SK-N-SH (cell line): ENCODE measurements around the gene TRMT44.

ENCODE experiments used
- CHD2 ChIP-seq: fragments of 150-350 bp; IDR thresholded peaks from 2 replicates; pipeline ENCODE4 v1.6.1; 2018; ENCODE audit warnings: low read length; ENCODE audit not compliant: partially characterized antibody
- ELF1 ChIP-seq: IDR thresholded peaks from 2 replicates; pipeline ENCODE4 v1.4.0; 2012
- EP300 ChIP-seq, 2 experiments: IDR thresholded peaks; 2 replicates each; pipeline versions ENCODE4 v1.4.0 to v1.6.1; 2012; ENCODE audit warnings: borderline replicate concordance in 1 of 2, low read depth in 1 of 2, low read length in 1 of 2
- EZH2phosphoT487 ChIP-seq: fragments of 200-600 bp; sonication (generic); IDR thresholded peaks from 2 replicates; pipeline ENCODE4 v1.6.1; 2017; ENCODE audit warnings: low read depth, mixed run types, mild to moderate bottlenecking, antibody characterized with exemption, moderate library complexity, borderline replicate concordance
- JUND ChIP-seq: IDR thresholded peaks from 2 replicates; pipeline ENCODE4 v1.4.0; 2012
- POLR2AphosphoS5 ChIP-seq: IDR thresholded peaks from 2 replicates; pipeline ENCODE4 v1.6.1; 2012; ENCODE audit warnings: low read depth, low read length
- RAD21 ChIP-seq: IDR thresholded peaks from 2 replicates; pipeline ENCODE4 v1.6.1; 2012; ENCODE audit warnings: mild to moderate bottlenecking, low read length
- RCOR1 ChIP-seq: fragments of 150-350 bp; IDR thresholded peaks from 2 replicates; pipeline ENCODE4 v1.6.1; 2017; ENCODE audit warnings: antibody characterized with exemption, low read length
- TAF1 ChIP-seq: IDR thresholded peaks from 2 replicates; pipeline ENCODE4 v1.6.1; 2012; ENCODE audit warnings: low read depth, mild to moderate bottlenecking, low read length, moderate library complexity, borderline replicate concordance
- YY1 ChIP-seq: IDR thresholded peaks from 2 replicates; pipeline ENCODE4 v1.4.0; 2012; ENCODE audit warnings: low read depth, mild to moderate bottlenecking
- TF ChIP-seq, protein P1 (sequence below): fragments of 200-600 bp; sonication (generic); IDR thresholded peaks from 2 replicates; pipeline ENCODE4 v1.6.1; 2017; ENCODE audit warnings: antibody characterized with exemption, mild to moderate bottlenecking, moderate library complexity
- TF ChIP-seq, protein P2 (sequence below): IDR thresholded peaks from 2 replicates; pipeline ENCODE4 v1.4.0; 2012; ENCODE audit warnings: low read depth
- TF ChIP-seq, protein P3 (sequence below): IDR thresholded peaks from 2 replicates; pipeline ENCODE4 v1.6.1; 2012; ENCODE audit warnings: mild to moderate bottlenecking, low read depth, low read length, moderate library complexity
- TF ChIP-seq, protein P4 (sequence below): fragments of 150-350 bp; IDR thresholded peaks from 2 replicates; pipeline ENCODE4 v1.6.1; 2016; ENCODE audit warnings: mild to moderate bottlenecking, low read depth, low read length

DNA sequence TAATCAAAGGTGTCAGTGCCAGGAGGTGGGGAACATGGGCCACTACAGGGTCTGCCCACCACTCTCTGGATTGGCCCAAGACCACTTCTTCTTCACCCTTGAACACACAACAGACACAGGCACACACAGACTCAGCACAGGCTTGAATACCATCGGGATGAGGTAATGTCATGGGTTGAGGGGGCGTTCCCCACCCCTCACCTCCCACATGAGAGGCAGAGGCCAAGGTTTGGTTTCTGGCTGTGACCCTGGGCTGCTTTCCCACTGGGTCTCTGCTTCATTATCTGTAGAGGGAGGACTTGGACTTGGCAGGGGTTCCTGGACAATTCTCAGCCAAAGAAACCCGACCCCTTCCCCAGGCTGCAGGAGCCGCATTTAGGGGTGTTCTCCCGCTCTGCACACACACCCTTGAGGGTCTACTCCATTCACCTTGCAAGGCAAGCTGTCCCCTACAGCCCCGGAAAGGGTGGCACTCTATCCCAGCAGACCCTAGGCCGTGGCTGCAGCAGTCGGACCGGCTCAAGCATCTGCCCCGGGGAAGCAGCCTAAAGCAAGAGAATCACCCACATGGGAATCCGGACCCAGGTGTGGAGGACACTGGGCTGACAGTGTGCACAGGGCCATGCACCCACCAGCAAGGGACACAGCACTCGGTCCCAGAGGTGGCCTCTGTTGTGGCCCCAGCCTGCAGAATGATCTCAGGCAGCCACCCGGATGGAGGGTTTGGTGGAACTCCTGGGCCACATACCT is 62.4 kb downstream of the TRMT44 start:
- TF ChIP-seq, protein P1, sequence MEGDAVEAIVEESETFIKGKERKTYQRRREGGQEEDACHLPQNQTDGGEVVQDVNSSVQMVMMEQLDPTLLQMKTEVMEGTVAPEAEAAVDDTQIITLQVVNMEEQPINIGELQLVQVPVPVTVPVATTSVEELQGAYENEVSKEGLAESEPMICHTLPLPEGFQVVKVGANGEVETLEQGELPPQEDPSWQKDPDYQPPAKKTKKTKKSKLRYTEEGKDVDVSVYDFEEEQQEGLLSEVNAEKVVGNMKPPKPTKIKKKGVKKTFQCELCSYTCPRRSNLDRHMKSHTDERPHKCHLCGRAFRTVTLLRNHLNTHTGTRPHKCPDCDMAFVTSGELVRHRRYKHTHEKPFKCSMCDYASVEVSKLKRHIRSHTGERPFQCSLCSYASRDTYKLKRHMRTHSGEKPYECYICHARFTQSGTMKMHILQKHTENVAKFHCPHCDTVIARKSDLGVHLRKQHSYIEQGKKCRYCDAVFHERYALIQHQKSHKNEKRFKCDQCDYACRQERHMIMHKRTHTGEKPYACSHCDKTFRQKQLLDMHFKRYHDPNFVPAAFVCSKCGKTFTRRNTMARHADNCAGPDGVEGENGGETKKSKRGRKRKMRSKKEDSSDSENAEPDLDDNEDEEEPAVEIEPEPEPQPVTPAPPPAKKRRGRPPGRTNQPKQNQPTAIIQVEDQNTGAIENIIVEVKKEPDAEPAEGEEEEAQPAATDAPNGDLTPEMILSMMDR, result no peak
- TF ChIP-seq RAD21 (no peak), TAF1 (no peak), YY1 (no peak), JUND (no peak), RCOR1 (no peak), EZH2phosphoT487 (no peak), EP300 (IDR thresholded peaks at IDR 0.05; ENCODE audit: borderline replicate concordance in 1 of 2, low read depth in 1 of 2, low read length in 1 of 2) (no peak), ELF1 (no peak), CHD2 (no peak), POLR2AphosphoS5 (no peak)
- TF ChIP-seq, protein P2, sequence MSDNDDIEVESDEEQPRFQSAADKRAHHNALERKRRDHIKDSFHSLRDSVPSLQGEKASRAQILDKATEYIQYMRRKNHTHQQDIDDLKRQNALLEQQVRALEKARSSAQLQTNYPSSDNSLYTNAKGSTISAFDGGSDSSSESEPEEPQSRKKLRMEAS, result no peak
- TF ChIP-seq, protein P3, sequence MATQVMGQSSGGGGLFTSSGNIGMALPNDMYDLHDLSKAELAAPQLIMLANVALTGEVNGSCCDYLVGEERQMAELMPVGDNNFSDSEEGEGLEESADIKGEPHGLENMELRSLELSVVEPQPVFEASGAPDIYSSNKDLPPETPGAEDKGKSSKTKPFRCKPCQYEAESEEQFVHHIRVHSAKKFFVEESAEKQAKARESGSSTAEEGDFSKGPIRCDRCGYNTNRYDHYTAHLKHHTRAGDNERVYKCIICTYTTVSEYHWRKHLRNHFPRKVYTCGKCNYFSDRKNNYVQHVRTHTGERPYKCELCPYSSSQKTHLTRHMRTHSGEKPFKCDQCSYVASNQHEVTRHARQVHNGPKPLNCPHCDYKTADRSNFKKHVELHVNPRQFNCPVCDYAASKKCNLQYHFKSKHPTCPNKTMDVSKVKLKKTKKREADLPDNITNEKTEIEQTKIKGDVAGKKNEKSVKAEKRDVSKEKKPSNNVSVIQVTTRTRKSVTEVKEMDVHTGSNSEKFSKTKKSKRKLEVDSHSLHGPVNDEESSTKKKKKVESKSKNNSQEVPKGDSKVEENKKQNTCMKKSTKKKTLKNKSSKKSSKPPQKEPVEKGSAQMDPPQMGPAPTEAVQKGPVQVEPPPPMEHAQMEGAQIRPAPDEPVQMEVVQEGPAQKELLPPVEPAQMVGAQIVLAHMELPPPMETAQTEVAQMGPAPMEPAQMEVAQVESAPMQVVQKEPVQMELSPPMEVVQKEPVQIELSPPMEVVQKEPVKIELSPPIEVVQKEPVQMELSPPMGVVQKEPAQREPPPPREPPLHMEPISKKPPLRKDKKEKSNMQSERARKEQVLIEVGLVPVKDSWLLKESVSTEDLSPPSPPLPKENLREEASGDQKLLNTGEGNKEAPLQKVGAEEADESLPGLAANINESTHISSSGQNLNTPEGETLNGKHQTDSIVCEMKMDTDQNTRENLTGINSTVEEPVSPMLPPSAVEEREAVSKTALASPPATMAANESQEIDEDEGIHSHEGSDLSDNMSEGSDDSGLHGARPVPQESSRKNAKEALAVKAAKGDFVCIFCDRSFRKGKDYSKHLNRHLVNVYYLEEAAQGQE, result no peak
- TF ChIP-seq, protein P4, sequence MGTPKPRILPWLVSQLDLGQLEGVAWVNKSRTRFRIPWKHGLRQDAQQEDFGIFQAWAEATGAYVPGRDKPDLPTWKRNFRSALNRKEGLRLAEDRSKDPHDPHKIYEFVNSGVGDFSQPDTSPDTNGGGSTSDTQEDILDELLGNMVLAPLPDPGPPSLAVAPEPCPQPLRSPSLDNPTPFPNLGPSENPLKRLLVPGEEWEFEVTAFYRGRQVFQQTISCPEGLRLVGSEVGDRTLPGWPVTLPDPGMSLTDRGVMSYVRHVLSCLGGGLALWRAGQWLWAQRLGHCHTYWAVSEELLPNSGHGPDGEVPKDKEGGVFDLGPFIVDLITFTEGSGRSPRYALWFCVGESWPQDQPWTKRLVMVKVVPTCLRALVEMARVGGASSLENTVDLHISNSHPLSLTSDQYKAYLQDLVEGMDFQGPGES, result no peak
